Endometrium (tissue), 2 donors: ENCODE measurements around the gene FBXO22.
"Not testable (repeated sequence)": the region's sequence is repeated elsewhere in the genome, so short reads cannot be mapped to it uniquely, and the experiment has no call there.

Experiments
- FAIRE-seq: peaks from 2 replicates; lab custom pipeline; 2012; peaks lifted over from hg19 to GRCh38; lab: Jason Lieb, UNC
- donor health status: control.
- donor health status: control.

The FBXO22 gene

DNA sequence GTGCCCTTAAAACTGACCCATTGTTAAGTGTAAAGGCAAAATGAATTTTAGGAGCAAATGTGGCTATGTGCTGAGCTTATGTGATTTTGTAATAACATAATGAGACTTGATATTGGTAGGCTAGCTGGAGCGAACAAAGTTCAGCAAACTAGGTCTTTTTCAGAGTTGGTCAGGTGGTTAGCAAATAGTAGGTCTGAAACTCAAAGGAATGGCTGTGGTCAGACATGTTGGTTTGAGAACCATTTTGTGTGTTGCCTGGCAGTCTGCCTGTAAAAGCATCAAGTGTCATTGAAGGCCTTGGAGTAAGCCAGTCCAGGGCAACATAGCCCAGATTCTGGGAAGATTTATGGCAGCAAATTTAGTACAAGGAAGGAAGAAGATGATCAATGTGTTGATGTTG is 16.4 kb downstream of the FBXO22 start:
- no peak for FAIRE-seq

DNA sequence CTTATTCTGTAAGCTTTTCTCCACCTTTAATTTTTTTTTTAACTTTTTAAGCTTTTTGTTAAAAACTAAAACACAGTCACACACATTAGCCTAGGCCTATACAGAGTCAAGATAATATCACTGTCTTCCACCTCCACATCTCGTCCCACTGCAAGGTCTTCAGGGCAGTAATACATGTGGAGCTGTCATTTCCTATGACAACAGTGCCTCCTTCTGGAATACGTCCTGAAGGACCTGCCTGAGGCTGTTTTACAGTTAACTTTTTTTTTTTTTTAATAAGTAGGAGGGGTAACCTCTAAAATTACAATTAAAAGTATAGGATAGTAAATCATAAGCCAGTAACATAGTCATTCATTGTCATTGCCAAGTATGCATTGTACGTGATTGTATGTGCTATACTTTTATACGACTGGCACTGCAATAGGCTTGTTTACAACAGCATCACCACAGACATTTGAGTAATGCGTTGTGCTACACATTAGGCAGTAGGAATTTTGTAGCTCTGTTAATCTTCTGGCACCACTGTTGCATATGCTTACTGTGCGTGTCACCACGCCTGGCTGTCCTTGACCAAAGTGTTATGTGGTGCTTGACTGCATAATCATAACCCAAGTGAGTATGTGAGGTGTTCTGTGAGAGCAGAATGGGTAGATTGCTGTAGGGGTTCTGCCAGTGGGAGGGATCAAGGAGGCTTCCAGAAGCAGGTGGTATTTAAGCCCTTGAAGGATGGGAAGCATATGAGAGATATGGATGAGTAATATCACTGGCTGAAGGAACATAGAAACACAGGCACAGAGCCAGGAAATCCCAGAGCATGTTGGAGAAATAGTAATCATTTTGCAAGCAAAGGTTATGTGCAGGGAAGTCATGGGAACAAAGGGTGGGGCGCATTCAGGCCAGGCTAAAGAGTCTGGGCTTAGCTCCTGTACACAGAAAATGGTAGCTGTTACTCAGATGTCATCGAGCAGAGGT is 18.3 kb downstream of the FBXO22 start:
- FAIRE-seq, result no peak

GRCh38 chr15:75923756-75924155 is 20.1 kb downstream of the FBXO22 start:
- FAIRE-seq, result no peak

DNA sequence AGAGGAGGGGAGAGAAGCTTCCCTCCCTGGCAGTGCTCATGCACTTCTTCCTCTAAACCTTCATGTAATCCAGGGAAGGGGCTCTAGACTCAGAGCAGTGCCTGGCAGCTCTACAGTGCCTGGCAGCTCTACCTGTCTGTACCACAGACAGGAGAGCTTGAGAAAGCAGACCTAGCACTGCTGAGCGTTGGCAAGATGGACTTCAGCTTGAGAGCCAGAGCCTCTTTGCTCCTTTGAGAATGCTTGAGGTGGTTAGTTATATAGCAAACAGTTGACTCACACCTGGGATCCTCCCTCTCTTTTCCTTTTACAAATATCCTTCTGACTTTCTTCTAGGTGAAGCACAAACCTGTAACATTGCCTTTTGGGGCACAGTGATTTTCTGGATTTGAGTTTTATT is 20.9 kb downstream of the FBXO22 start:
- no peak for FAIRE-seq

DNA sequence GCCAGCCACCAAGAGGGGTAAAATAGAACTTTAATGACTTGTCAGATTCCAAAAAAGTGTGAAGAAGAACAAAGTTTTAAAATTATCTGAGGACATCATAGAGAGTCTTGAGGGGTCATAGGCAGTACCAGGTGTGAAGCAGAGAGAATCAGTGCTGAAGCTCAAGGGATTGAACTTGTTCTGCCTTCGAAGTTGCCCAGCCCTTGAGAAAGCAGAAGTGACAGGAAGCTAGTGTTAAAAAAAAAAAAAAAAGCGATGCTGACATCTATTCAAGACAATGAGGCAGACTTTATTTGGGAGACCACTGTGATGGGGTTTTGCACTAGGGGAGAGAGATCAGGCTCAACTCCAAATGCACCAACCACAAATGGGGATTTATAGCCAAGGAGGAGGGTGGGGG is 21.8 kb downstream of the FBXO22 start:
- no peak for FAIRE-seq

GRCh38 chr15:75926931-75927330 is 23.3 kb downstream of the FBXO22 start:
- no peak for FAIRE-seq

DNA sequence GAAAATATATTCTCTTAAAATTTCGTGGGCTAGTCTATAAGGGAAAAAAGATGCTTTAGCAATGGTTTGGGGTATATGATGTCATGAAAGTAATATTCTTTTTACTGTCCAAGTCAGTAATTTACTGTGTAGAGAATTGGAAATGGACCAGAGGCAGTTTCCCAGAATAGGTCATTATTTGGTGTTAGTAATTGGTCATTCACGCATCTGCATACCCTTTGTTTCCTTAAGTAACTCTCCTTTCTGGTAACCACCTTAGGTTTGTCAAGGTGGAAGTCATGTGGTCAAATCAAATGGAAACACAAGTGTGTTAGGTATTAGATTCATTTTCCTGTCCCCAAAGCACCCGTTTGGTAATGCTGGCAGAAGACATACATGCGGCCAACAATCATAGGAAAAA is 23.9 kb downstream of the FBXO22 start:
- FAIRE-seq, result no peak

- no peak for FAIRE-seq
Observed at GRCh38 chr15:75928680-75929608, 25.3 kb downstream of the FBXO22 start.

- no peak for FAIRE-seq
Observed at GRCh38 chr15:75929799-75930565, 26.3 kb downstream of the FBXO22 start.

GRCh38 chr15:75930866-75931265 is 27.2 kb downstream of the FBXO22 start:
- FAIRE-seq, result no peak

DNA sequence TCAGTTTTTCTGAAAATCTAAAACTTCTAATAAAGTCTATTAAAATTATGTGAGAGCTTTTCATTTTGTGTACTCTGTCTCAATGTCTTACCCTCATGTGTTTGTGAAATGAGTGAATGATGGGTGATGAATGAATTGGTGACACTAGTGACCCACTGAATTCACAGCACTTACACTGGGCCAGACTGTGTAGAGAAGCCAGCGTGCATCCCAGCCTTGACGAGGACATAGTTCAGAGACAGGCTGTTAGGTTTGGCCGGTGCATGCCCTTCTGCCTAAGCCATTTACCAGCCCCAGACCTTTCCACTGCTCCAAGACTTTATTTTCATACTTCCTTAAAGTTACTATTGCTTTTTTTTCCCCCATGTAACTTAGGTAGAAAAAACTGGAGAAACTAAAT is 38.8 kb downstream of the FBXO22 start:
- FAIRE-seq, result no peak

- FAIRE-seq, result no peak
Observed at GRCh38 chr15:75943246-75943645, 39.6 kb downstream of the FBXO22 start.

DNA sequence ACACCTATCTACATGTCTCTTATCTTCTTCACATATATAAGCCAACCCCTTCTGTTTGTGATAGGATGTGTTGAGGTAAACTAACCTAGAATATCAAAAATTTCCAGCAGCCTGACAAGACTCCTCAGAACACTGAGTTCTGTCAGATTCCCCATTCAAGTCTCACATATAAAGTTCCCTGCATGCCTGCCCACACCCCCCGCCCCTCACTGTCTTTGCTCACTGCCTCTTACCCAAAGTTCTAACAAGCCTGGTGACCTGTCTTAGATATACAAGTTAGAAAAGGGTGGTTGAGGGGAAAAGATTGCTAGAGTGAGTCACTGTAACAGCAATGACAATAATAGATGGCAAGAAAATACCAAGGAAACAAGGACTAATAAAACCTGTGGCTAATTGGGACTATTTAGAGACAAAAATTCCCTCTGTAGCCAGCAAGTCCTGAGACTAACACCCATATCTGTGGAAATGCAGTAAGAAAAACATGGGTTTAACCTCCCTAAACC is 40.1 kb downstream of the FBXO22 start:
- no peak for FAIRE-seq

- no peak for FAIRE-seq
Observed at GRCh38 chr15:75945953-75946352, 42.3 kb downstream of the FBXO22 start.

- FAIRE-seq, result no peak
Observed at GRCh38 chr15:75947092-75947491, 43.4 kb downstream of the FBXO22 start.

GRCh38 chr15:75948761-75949296 is 45.2 kb downstream of the FBXO22 start:
- FAIRE-seq, result no peak

- no peak for FAIRE-seq
Observed at GRCh38 chr15:75952525-75952924, 48.8 kb downstream of the FBXO22 start.

DNA sequence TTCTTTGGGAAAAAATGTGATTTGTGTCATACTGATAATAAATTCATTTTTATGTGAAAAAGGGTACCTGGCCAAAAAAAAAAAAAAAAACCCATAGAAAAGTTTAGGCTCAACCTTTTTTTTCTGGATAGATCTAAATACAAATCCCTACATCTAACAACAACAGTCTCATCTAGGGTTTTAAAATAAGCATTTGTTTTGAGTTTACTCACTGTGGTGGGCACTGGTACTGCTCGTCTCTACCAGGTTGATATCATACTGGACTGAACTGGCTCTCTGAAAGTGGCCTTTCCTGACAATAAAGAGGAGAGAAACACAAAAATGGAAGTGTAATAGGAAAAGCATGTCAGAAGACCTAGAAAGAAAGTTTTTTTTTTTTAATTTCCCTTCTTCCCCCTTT is 52.0 kb downstream of the FBXO22 start:
- no peak for FAIRE-seq

- FAIRE-seq, result no peak
Observed at GRCh38 chr15:75961331-75961730, 57.7 kb downstream of the FBXO22 start.

- FAIRE-seq, result no peak
Observed at GRCh38 chr15:75966073-75966472, 62.4 kb downstream of the FBXO22 start.

DNA sequence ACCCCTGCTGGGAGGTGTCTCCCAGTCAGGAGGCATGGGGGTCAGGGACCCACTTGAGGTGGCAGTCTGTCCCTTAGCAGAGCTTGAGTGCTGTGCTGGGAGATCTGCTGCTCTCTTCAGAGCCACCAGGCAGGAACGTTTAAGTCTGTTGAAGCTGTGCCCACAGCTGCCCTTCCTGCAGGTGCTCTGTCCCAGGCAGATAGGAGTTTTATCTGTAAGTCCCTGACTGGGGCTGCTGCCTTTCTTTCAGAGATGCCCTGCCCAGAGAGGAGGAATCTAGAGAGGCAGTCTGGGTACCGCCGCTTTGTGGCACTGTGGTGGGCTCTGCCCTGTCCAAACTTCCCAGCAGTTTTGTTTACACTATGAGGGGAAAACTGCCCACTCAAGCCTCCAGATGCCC is 73.1 kb downstream of the FBXO22 start:
- not testable (repeated sequence) for FAIRE-seq
